Globus pallidus (tissue), 1 donor: ENCODE data around the gene ARHGEF4.
"Not testable (repeated sequence)": the region's sequence is repeated elsewhere in the genome, so short reads cannot be mapped to it uniquely, and the experiment has no call there.

ENCODE experiments used
- DNase-seq: peaks from one replicate; pipeline ENCODE4 v3.0.0-alpha.2; 2015; ENCODE audit warnings: low spot score

Gene ARHGEF4

GRCh38 chr2:131052741-131053263, 216.1 kb downstream of the ARHGEF4 start:
- no peak for DNase-seq

GRCh38 chr2:131054488-131054887, 217.8 kb downstream of the ARHGEF4 start:
- no peak for DNase-seq

GRCh38 chr2:131055169-131056065, 218.7 kb downstream of the ARHGEF4 start:
- DNase-seq = no peak

- peak; percentile 81 for DNase-seq
Observed at GRCh38 chr2:131056204-131056931, 219.7 kb downstream of the ARHGEF4 start.

- DNase-seq = no peak
Observed at GRCh38 chr2:131056932-131057287, 220.2 kb downstream of the ARHGEF4 start.

- DNase-seq = no peak
Observed at GRCh38 chr2:131058214-131058843, 221.6 kb downstream of the ARHGEF4 start.

- peak; percentile 93 for DNase-seq
Observed at GRCh38 chr2:131058920-131059319, 222.2 kb downstream of the ARHGEF4 start.

- DNase-seq = no peak
Observed at GRCh38 chr2:131063501-131064283, 227.0 kb downstream of the ARHGEF4 start.

GRCh38 chr2:131064589-131065512, 228.1 kb downstream of the ARHGEF4 start:
- no peak for DNase-seq

- DNase-seq = no peak
Observed at GRCh38 chr2:131067465-131068125, 230.9 kb downstream of the ARHGEF4 start.

GRCh38 chr2:131068172-131068571, 231.5 kb downstream of the ARHGEF4 start:
- DNase-seq = not testable (repeated sequence)

GRCh38 chr2:131075578-131075977, 238.9 kb downstream of the ARHGEF4 start:
- DNase-seq = not testable (repeated sequence)

- no peak for DNase-seq
Observed at GRCh38 chr2:131076707-131077106, 240.0 kb downstream of the ARHGEF4 start.

- no peak for DNase-seq
Observed at GRCh38 chr2:131077182-131077846, 240.6 kb downstream of the ARHGEF4 start.

GRCh38 chr2:131077966-131078365, 241.3 kb downstream of the ARHGEF4 start:
- DNase-seq = no peak

- DNase-seq = not testable (repeated sequence)
Observed at GRCh38 chr2:131079931-131080330, 243.2 kb downstream of the ARHGEF4 start.

- DNase-seq = no peak
Observed at GRCh38 chr2:131081190-131081589, 244.5 kb downstream of the ARHGEF4 start.

GRCh38 chr2:131085646-131086045, 248.9 kb downstream of the ARHGEF4 start:
- DNase-seq = no peak

- no peak for DNase-seq
Observed at GRCh38 chr2:131092458-131093005, 255.8 kb downstream of the ARHGEF4 start.
